ENCODE measurements around the gene PXMP2.

GRCh38 chr12:132747896-132748295 lies 60.5 kb downstream of the PXMP2 start:
- TF ChIP-seq CTCF (IDR thresholded peaks at IDR 0.05), result no peak
- no peak for TF ChIP-seq POLR2A (IDR thresholded peaks at IDR 0.05)

Data from heart left ventricle (tissue), 13 donors.